Central memory CD8-positive, alpha-beta T cell (primary cell): ENCODE results near the gene CCR5AS.

Experiments used
- ATAC-seq: fragments of 150-1000 bp; cut with Tn5 transposase; replicated peaks from 2 replicates; pipeline ENCODE4 v1.10.0; 2022; ENCODE audit warnings: mild to moderate bottlenecking, moderate FRiP score, moderate number of reproducible peaks; ENCODE audit not compliant: poor library complexity, severe bottlenecking; ENCODE audit errors: extremely low read depth
- DNase-seq, 2 donors: peaks; one replicate each; pipeline ENCODE4 v3.0.0; 2021; ENCODE audit warnings: low spot score in 2 of 2
- H3K27ac Mint-ChIP-seq: one replicate; pipeline ENCODE4 v1.8.0; 2022; ENCODE audit warnings: low read depth, mild to moderate bottlenecking, moderate library complexity, mixed read lengths
- H3K27me3 Mint-ChIP-seq: one replicate; pipeline ENCODE4 v1.8.0; 2022; ENCODE audit warnings: mixed read lengths
- H3K36me3 Mint-ChIP-seq: one replicate; pipeline ENCODE4 v1.8.0; 2022; ENCODE audit warnings: mild to moderate bottlenecking, moderate library complexity, mixed read lengths; ENCODE audit not compliant: insufficient read depth
- H3K4me1 Mint-ChIP-seq: one replicate; pipeline ENCODE4 v1.8.0; 2022; ENCODE audit warnings: mixed read lengths
- H3K4me3 Mint-ChIP-seq: one replicate; pipeline ENCODE4 v1.8.0; 2022; ENCODE audit warnings: mild to moderate bottlenecking, moderate library complexity, mixed read lengths
- H3K9me3 Mint-ChIP-seq: one replicate; pipeline ENCODE4 v1.8.0; 2022; ENCODE audit warnings: mixed read lengths

The CCR5AS gene

GRCh38 chr3:46380471-46381221 is 26.2 kb downstream of the CCR5AS start:
- Mint-ChIP-seq H3K4me1 (peaks cover 44% of the 10 kb centered on the region), H3K27me3 (no peaks in the 10 kb centered on the region), H3K27ac (peak overlapping the region; percentile 17), H3K9me3 (no peaks in the 10 kb centered on the region), H3K4me3 (peak overlapping the region; percentile 20), H3K36me3 (peaks cover 14% of the 10 kb centered on the region)
- ATAC-seq, result peak; percentile 56
- DNase-seq, result no peak

- DNase-seq, result peak; percentile 35 to 52
- Mint-ChIP-seq H3K36me3 (peaks cover 27% of the 10 kb centered on the region), H3K27ac (peak overlapping the region; percentile 24), H3K9me3 (no peaks in the 10 kb centered on the region), H3K4me3 (no peak overlapping the region), H3K4me1 (peaks cover 59% of the 10 kb centered on the region), H3K27me3 (no peaks in the 10 kb centered on the region)
- ATAC-seq, result no peak
Observed at GRCh38 chr3:46378426-46378942, 28.4 kb downstream of the CCR5AS start.

GRCh38 chr3:46375814-46376213 is 31.1 kb downstream of the CCR5AS start:
- DNase-seq (no peak), ATAC-seq (peak; percentile 38)
- H3K4me1 Mint-ChIP-seq, result peaks cover 61% of the 10 kb centered on the region
- peaks cover 36% of the 10 kb centered on the region for H3K36me3 Mint-ChIP-seq
- H3K9me3 Mint-ChIP-seq, result no peaks in the 10 kb centered on the region
- H3K27me3 Mint-ChIP-seq, result no peaks in the 10 kb centered on the region
- peak overlapping the region; percentile 85 for H3K27ac Mint-ChIP-seq
- peak overlapping the region; percentile 81 for H3K4me3 Mint-ChIP-seq

- Mint-ChIP-seq H3K36me3 (peaks cover 36% of the 10 kb centered on the region), H3K4me3 (peak overlapping the region; percentile 81), H3K9me3 (no peaks in the 10 kb centered on the region), H3K27ac (peak overlapping the region; percentile 85), H3K4me1 (peaks cover 61% of the 10 kb centered on the region), H3K27me3 (no peaks in the 10 kb centered on the region)
- DNase-seq (no peak), ATAC-seq (no peak)
Observed at GRCh38 chr3:46375218-46375617, 31.6 kb downstream of the CCR5AS start.

- no peaks in the 10 kb centered on the region for H3K9me3 Mint-ChIP-seq
- peak overlapping the region; percentile 85 for H3K27ac Mint-ChIP-seq
- no peak for DNase-seq
- H3K4me3 Mint-ChIP-seq, result peak overlapping the region; percentile 81
- peaks cover 36% of the 10 kb centered on the region for H3K36me3 Mint-ChIP-seq
- H3K4me1 Mint-ChIP-seq, result peaks cover 66% of the 10 kb centered on the region
- ATAC-seq, result no peak
- no peaks in the 10 kb centered on the region for H3K27me3 Mint-ChIP-seq
Observed at GRCh38 chr3:46374755-46375154, 32.1 kb downstream of the CCR5AS start.

- H3K27me3 Mint-ChIP-seq, result no peaks in the 10 kb centered on the region
- H3K27ac Mint-ChIP-seq, result peak overlapping the region; percentile 56
- peak overlapping the region; percentile 81 for H3K4me3 Mint-ChIP-seq
- DNase-seq (no peak), ATAC-seq (peak; percentile 22)
- peaks cover 38% of the 10 kb centered on the region for H3K36me3 Mint-ChIP-seq
- H3K4me1 Mint-ChIP-seq, result peaks cover 79% of the 10 kb centered on the region
- no peaks in the 10 kb centered on the region for H3K9me3 Mint-ChIP-seq
Observed at GRCh38 chr3:46372492-46373359, 34.1 kb downstream of the CCR5AS start.

- Mint-ChIP-seq H3K4me3 (peak overlapping the region; percentile 81), H3K27ac (peak overlapping the region; percentile 56), H3K27me3 (no peaks in the 10 kb centered on the region), H3K36me3 (peaks cover 30% of the 10 kb centered on the region), H3K9me3 (no peaks in the 10 kb centered on the region), H3K4me1 (peaks cover 73% of the 10 kb centered on the region)
- DNase-seq (no peak), ATAC-seq (no peak)
Observed at GRCh38 chr3:46371519-46372340, 35.1 kb downstream of the CCR5AS start.

- Mint-ChIP-seq H3K27ac (peak within 1 kb of the TSS; percentile 56), H3K4me1 (peaks cover 78% of the 10 kb centered on the region), H3K27me3 (no peaks in the 10 kb centered on the region), H3K36me3 (peaks cover 29% of the 10 kb centered on the region), H3K4me3 (peak within 1 kb of the TSS; percentile 81), H3K9me3 (no peaks in the 10 kb centered on the region)
- peak; percentile 70 for ATAC-seq
- DNase-seq, result no peak
Observed at GRCh38 chr3:46370839-46371518, 35.9 kb downstream of the CCR5AS start, which contains the start of gene CCR5. CCR5 (plus strand) TSS chr3:46370946; CDS start chr3:46372903, 1,957 bp downstream.

- Mint-ChIP-seq H3K36me3 (peaks cover 27% of the 10 kb centered on the region), H3K27me3 (no peaks in the 10 kb centered on the region), H3K27ac (peak overlapping the region; percentile 56), H3K4me1 (peaks cover 74% of the 10 kb centered on the region), H3K9me3 (no peaks in the 10 kb centered on the region), H3K4me3 (peak overlapping the region; percentile 81)
- ATAC-seq (peak; percentile 17), DNase-seq (no peak)
Observed at GRCh38 chr3:46369675-46370132, 37.2 kb downstream of the CCR5AS start.

- H3K4me1 Mint-ChIP-seq, result peaks cover 72% of the 10 kb centered on the region
- H3K27ac Mint-ChIP-seq, result peak overlapping the region; percentile 56
- H3K4me3 Mint-ChIP-seq, result peak overlapping the region; percentile 81
- no peaks in the 10 kb centered on the region for H3K27me3 Mint-ChIP-seq
- ATAC-seq, result no peak
- H3K9me3 Mint-ChIP-seq, result no peaks in the 10 kb centered on the region
- peaks cover 23% of the 10 kb centered on the region for H3K36me3 Mint-ChIP-seq
- no peak for DNase-seq
Observed at GRCh38 chr3:46369151-46369550, 37.7 kb downstream of the CCR5AS start.

- Mint-ChIP-seq H3K27ac (peak overlapping the region; percentile 56), H3K4me3 (peak overlapping the region; percentile 81), H3K4me1 (peaks cover 66% of the 10 kb centered on the region), H3K36me3 (peaks cover 17% of the 10 kb centered on the region), H3K27me3 (no peaks in the 10 kb centered on the region), H3K9me3 (no peaks in the 10 kb centered on the region)
- peak; percentile 75 for ATAC-seq
- DNase-seq, result peak; percentile 51 to 72
Observed at GRCh38 chr3:46368569-46368968, 38.3 kb downstream of the CCR5AS start.
